Activated gamma-delta T cell treated with anti-CD3 and anti-CD28 coated beads, Interleukin-2, amount 50 U/mL, for 16 hours (primary cell): ENCODE data around the gene DIDO1.
"Not testable (repeated sequence)": the region's sequence is repeated elsewhere in the genome, so short reads cannot be mapped to it uniquely, and the experiment has no call there.

Source experiments
- DNase-seq: peaks from one replicate; pipeline ENCODE4 v3.0.0-alpha.2; 2020; ENCODE audit warnings: low read depth

The DIDO1 gene

DNA sequence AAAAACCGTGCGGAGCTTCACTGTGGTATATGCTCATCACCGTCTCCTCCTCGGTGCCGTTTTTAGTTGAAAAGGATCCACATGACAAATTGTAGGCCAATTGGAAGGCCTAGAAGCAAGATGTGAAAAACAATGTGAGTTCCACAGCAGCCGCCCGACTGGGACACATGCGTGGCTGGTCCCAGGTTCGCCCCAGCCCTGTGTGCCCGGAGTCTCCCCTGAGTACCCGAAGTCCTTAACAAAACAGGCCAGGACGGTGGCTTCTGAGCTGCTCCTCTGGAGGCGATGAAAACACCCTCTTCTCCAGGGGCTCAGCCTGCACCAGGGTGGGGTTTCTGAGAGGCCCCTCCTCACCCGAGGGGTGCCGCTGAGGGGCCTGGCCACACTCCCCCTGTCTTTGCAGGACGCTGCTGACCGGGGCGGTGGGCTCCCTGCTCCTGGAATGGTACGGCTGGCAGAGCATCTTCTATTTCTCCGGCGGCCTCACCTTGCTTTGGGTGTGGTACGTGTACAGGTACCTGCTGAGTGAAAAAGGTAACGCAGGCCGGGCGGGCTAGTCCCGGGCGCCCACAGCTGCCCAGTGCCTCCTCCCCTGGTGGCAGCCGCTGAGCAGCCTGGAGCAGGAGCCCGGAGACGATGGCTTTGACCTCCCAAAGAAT, 36.0 kb upstream of the DIDO1 start:
- DNase-seq: no peak

DNA sequence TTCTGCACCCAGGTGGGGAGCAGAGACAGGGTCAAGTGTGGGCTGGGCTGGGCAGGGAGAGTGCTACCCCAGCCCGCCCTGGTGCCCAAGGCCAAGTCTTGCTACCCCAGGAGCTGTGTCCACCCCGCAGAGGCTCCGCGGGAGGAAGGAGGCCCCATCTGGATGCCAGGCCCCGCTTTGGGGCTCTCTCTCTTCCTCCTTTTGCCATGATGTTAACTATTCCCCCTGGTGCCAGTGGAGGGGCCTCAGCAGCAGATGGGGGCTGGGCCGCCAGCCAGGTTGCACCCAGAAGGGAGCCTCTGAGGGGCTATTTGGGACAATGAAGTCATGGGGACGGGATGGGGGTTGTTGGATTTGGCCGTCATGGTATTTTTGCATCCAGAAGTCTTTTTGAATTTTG, 35.5 kb upstream of the DIDO1 start:
- no peak for DNase-seq

DNA sequence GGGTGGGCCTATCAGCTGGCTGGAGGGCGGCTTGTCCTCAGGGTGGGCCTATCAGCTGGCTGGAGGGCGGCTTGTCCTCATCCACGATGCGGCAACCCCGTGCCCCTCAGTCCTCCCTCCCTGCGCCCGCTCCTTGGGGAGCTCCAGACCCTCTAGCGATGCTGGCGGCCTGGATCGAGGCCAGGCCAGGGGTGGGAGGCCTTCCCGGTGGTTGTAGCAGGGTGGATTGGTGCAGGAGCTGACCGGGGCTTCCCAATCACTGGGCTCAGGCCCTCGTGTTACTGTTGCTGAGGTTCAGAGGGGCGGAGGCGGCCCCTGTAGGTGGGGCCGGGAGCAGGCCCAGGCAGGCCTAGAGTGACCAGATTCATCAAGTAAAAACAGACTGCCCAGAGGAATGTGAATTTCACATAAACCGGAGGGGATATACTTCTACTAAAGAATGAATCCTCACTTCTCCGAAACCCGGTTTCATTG, 35.0 kb upstream of the DIDO1 start:
- no peak for DNase-seq

DNA sequence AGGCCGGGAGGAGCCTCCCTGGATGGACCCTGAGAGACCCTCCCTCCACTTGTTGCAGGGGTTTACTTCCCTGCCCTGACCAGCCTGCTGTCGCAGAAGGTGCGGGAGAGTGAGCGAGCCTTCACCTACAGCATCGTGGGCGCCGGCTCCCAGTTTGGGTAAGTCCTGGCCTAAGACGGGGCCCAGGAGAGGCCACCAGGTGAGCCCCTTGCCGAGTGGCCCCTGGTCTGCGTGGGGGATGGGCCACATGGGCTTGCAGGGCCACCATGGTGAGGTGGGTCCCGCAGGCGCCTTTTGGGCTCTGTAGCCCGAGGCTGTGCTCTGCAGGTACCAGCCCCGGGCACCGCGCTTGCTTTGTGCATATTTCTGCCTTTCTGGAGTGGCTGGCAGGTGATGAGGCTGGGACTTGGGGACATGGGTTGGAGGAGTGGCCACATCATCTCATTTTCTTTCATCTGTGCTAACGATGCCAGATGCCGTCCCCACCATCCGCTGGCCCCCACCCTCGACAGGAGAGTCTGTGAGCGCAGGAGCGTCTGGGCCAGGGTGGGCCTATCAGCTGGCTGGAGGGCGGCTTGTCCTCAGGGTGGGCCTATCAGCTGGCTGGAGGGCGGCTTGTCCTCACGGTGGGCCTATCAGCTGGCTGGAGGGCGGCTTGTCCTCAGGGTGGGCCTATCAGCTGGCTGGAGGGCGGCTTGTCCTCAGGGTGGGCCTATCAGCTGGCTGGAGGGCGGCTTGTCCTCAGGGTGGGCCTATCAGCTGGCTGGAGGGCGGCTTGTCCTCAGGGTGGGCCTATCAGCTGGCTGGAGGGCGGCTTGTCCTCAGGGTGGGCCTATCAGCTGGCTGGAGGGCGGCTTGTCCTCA, 34.4 kb upstream of the DIDO1 start:
- not testable (repeated sequence) for DNase-seq

DNA sequence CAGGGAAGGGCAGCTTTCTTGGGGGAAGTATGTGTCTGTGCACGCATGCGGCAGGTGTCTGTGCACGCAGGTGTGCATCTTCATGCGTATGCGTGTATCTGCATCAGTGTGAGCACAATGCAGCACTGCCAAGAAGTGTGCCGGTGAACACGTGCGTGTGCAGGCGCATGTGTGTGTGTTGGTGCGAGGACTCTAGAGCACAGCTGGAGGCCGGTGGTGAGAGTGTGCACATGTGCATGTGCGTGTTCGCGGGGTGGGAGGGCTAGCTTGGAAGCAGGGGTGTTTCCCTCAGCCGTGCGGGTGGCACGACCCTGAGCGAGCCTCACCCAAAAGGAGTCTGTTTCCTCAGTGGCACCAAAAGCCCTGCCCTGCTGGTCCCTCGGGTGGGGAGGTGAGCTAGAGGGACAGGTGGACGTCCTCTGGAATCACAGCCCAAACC, 33.7 kb upstream of the DIDO1 start:
- DNase-seq: no peak

DNA sequence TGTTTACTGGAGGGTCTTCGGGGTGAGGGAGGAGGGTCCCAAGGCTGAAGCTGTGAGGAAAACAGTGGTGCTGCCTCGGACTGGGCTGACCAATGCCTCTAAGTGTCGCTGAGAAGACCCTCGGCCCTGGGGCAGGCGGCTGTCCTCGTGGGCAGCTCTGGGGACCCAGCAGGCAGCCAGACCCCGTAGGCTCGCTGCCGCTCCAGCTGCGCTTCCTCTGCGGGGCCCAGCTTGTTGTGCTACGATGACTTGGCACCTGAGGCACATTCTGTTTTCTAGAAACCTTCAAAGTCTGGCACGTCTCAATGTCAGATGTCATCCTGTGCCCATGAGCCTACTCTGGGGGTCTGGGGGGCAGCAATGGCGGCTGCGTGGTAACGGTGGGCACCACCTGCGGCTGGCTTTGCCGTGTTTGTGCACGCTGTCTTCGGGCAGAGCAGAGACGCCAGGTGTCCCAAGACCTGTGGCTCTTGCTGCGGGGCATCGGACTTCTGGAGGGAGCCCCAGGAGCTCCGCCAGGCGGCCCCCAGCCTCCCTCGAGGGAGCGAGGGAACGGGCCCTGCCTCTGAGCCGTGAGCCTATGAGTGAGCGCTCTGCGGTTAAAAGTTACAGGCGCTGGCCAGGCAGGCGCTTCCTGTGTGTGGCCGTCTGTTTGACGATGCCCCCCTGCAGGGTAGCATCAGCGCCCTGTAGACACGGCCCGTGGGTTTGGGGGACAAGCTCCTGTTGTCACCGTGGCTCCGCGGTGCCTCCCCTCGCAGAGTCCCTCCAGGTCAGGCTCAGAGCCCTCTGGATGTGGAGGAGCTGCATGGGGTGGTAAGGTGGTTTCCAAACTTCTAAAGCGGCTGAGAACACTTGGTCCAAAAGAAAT, 33.0 kb upstream of the DIDO1 start:
- DNase-seq: no peak

DNA sequence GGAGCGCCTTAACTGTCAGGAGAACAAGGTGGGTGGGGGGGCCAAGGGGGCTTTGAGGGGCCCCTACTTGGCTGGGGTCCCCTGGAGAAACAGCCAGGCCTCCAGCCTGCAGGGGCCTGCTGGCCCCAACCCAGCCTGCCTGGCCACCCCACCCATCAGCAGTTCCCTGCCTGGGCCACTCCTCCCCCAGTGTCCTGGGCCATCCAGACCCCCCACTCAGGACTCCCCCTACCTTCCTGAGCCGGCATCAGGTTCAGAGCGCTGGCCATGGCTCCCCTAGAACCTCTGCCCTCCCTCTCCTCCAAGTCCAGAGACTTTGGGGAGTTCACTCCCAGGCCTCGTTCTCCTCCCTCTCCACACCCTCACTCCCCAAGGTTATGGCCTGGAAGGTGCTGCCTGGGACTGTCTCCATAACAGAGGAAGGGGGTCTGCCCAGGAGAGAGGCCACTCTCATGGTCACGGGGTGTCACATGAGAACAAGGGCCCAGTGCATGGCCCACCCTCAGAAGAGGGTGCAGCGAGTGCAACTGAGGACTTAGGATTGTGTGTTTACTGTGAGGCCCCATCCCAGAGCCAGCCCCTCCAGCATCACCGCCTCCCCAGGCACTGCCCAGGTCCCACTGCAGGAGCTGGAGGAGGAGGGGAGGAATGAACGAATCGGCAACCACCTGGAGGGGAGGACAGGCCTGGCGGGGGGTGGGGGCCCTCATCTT, 32.2 kb upstream of the DIDO1 start:
- no peak for DNase-seq

DNA sequence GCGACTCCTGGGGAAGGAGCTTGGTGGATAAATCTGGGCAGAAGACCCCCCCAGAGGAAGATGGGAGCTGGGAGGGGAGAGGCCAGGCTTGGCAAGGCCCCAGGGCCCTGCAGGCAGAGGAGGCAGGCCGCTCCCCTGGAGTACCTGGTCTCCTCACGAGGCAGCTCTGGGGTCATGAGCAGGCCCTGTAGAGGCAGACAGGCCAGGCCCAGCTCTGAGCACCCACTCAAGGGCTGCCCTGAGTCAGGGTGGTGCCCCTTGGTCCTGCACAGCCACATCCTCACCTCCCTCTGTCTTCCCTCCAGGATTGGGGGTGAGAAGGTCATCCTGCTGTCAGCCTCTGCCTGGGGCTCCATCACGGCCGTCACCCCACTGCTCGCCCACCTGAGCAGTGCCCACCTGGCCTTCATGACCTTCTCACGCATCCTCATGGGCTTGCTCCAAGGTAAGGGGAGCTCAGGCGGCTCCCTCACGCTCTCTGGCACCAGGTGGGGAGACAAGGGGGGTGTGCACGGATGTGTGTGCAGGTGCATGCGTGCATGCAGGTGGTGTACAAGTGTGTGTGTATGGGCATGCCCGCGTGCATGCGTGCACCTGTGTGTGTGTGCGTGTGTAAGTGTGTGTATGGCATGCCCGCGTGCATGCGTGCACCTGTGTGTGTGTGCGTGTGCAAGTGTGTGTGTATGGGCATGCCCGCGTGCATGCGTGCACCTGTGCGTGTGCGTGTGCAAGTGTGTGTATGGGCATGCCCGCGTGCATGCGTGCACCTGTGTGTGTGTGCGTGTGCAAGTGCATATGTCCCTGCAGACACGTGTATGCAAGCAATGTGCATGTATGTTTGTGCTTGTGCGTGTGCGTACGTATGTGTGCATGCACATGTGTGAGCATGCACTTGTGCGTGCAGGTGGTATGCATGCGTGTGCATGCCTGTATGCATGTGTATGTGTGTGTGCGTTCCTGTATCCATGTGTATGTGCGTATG, 31.1 kb upstream of the DIDO1 start:
- DNase-seq: no peak

DNA sequence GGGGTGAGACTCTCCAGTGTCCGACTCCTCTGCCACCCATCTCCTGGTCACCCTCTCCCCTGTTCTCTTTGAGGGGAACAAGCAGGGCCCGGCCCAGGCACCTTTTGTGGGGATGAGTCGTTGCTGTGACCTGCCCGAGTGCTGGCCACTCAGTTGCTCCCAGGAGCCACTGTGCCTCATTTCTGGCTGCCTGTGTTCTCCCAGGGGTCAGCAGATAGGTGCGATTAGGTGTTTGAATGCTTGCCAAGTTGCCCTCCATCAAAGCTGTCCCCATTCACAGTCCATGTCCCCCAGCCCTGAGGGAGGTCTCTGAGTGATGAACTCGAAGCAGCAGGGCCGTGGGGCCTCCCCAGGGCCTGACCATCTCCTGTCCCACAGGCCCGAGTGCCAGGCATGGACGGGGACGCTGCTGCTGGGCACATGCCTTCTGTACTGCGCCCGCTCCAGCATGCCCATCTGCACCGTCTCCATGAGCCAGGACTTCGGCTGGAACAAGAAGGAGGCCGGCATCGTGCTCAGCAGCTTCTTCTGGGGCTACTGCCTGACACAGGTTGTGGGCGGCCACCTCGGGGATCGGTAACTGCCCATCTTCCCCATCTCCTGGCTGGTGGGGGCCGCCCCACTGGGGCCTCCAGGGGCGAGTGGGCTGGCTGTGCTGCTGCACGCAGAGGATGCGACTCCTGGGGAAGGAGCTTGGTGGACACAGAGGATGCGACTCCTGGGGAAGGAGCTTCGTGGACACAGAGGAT, 30.3 kb upstream of the DIDO1 start:
- DNase-seq: no peak

DNA sequence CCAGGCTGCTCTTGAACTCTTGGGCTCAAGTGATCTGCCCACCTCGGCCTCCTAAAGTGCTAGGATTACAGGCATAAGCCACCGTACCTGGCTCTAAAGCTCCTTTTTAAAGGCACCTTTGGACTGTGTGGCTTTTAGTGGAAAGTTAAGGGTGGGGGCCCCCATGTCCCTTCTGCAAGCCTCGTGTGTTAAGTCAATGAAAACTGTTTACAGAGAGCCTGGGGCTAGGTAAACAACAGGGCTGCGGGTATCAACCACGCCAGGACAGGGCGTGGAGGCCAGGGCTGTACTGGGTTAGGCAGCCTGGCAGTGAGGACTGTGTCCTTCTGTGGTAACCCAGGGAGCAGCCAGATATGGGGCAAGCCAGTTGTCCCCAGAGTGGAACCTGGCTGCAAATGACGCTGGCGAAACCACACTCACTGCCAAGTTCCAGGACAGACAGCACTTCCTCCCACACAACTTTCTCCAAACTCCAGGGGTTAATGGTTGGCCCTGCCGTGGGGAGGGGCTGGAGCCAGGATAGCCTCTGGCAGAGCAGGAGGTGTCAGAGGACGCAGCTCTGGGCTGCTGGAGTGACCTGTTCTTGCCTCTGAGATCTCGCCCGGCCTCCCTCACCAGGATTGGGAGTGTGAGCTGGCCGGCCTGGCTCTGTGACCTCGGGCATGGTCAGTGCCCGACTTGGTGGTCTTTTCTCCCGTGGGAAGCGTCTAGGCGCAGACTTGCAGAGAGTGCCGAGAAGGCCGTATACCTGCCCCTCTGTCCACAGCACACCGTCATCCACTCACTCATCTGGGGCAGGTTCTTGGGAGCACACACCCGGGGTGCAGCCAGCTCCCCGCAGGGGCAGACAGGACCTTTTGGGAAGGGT, 29.4 kb upstream of the DIDO1 start:
- DNase-seq: no peak

DNA sequence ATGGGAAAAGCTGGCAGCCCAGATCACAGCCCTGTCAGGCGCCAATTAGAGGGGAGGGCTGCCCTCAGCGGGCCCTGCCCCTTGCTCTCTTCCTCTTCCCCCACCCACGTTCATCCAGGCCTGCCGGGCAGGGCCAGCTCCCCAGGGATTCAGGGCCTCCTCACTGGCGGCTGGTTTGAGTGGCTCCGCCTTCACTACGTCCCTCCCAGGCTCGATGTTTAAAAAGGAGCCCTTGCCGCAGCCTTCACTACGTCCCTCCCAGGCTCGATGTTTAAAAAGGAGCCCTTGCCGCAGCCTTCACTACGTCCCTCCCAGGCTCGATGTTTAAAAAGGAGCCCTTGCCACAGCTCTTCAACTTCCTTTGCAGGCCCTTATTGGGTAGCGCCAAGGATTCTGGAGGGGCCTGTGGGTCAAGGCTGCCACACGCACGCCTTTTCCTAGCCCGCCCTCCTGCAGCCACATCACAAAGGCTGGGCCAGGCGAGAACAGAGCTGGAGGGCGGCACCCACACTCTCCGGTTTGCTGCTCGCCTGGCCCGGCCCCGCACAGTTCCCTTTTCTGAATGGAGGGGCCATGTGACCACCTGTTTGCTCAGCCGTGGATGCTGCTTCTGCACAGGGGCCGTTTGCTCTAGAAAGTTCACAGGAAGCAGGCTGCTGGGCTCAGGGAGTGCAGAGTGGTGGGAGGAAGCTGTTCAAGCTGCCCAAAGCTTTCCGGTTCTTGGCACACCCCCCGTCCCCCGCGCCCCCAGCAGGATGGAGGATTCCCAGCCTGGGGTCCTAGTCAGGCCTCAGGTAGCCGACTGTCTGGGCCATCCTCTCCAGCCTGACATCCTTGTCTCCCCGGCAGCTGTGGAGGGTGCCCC, 27.8 kb upstream of the DIDO1 start:
- peak; percentile 50 for DNase-seq

DNA sequence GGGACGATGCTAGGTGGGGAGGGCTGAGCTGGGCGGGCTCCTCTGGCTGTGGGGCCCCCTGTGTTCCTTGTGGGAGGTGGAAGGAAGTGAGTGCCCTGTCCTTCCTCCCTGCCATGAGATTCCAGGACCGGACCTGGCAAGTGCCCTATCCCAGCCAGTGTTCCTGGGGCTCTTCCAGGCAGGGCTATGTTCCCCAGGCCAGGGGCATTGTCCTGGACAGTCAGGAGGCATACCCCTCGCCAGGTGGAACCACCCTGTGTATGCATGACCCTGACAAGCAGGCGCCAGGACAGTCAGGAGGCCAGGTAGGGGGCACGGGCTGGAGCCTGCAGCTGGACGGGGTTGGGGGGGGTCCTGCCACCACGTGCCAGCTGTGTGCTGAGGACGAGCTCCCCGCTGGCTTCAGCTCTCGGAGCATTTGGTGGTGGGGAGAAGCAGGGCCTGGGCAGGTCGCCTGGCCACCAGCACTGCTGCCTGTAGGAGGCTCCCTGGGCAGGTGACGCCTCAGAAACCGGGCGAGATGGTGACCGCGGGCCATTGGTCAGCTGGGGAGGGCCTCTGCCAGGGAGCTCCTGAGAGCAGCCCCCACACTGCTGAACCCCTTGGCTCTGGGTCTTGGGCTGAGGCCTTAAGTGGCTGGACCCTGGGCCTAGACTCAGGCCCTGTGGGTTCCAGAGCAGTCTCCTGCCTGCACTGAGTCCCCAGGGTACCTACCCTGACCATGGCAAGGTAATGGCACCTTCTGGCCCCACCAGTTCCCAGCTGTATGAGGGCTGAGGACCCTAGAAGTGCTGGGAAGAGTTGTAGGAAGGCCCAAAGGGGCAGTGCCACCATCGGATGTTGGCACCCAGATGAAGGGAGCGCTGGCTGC, 26.9 kb upstream of the DIDO1 start:
- no peak for DNase-seq

DNA sequence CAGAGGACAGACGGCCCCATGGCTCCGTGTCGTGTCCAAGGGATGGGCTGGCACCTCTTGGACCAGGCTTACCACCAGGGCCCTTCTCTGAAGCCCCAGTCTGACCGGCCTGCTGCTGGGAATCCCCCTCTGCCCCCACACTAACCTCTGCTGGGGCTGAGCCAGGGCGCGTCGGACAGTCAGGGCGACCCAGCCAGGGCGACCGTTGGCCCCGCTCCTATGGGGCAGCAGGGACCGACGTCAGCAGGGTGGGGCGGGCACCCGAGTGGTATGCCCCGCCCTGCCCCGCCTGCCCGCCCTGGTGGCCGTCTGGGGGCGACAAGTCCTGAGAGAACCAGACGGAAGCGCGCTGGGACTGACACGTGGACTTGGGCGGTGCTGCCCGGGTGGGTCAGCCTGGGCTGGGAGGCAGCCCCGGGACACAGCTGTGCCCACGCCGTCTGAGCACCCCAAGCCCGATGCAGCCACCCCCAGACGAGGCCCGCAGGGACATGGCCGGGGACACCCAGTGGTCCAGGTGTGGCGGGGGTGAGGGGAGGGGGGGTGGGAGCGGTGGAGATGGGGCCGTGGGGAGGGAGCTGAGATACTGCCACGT, 26.2 kb upstream of the DIDO1 start, which contains the start of gene SLC17A9:
Gene SLC17A9, plus strand, starts transcription at position 337 of the 595 bp plus-strand sequence. Its CDS starts 122 bp downstream, at position 459.
- DNase-seq: peak; percentile 47

DNA sequence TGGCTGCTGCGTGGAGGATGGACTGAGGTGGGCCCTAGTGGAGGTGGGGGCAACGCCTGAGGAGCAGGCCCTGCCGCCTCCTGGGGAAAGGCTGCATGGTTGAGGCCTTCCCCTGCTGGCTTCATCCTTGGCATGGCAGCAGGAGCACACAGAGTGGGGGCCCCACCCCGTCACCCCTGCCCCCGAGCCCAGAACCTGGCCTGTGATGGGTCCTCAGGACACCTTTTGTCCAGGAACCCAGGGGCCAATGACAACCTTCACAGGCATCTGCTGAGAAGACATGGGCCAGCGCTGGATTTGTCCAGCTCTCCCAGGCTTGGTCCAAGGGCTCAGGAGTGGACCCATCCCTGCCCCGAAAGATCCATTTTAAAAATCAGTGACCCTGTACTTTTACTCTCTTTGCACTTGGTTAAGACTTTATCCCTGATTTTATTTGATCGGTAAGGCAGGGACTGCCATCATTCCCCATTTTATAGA, 25.6 kb upstream of the DIDO1 start:
- no peak for DNase-seq

DNA sequence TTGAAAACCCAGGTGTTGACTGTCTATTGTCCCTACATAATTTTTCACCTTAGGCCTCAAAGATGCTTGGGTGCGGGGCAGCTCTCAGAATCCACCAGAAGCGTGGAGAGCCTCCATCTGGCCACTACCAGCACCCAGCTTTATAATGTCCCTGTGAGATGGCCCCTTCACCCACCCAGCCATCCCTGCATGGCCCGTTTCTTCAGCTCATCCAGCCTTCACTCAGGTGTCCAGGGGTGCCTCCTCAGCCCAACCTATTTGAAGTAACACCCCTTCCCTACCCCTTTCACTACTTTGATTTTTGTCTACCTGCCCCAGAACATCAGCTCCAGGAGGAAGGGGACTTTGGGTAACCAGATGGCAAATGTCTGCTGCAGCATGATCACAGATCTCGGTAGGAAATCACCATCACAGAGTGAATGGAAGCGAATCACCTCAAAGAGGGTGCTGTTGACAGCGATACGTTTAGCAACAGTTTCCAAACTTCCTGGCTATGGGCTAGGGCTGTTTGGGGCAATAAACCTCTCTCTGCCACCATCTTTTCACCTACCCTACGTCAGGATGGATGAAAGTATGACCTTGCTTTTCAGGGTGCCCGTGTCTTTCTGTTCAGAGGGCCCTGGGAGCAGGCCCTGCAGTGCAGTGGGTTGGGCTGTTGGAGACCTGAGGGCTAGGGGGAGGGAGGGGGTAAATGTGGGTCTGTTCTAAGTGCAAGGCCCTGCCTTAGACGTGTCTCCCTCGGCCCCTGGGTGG, 25.0 kb upstream of the DIDO1 start:
- no peak for DNase-seq
